CD4-positive, alpha-beta memory T cell (primary cell): ENCODE measurements around the gene ACACA. TPM values are rescaled to one million over a fixed set of nuclear protein-coding genes. Genes with fewer than 3 reads are reported as not detected.

Experiments used
- CTCF ChIA-PET: fragments of 350-600 bp; sonication (Branson Sonifier 250); formaldehyde crosslinking; loops from one replicate; lab custom pipeline; 2021; ENCODE audit warnings: inconsistent platforms; ENCODE audit not compliant: partially characterized antibody; lab: Charles Lee
- POLR2A ChIA-PET: fragments of 350-600 bp; sonication (Branson Sonifier 250); formaldehyde crosslinking; loops from one replicate; lab custom pipeline; 2021; ENCODE audit not compliant: partially characterized antibody; lab: Charles Lee
- DNase-seq, 5 donors: peaks; one replicate each; pipeline versions ENCODE4 v3.0.0 to v3.0.0-alpha.2; 2020 to 2022; ENCODE audit warnings: mixed read lengths in 1 of 5
- H3K27ac ChIP-seq: one replicate; pipeline ENCODE4 v1.7.0; 2013; ENCODE audit warnings: low read depth, low read length
- H3K27me3 ChIP-seq: 2 replicates; pipeline ENCODE4 v1.7.0; 2013; ENCODE audit warnings: mild to moderate bottlenecking, low read length, moderate library complexity; ENCODE audit not compliant: insufficient read depth
- H3K36me3 ChIP-seq: 2 replicates; pipeline ENCODE4 v1.7.0; 2013; ENCODE audit warnings: mild to moderate bottlenecking, low read length, moderate library complexity; ENCODE audit not compliant: insufficient read depth
- H3K4me1 ChIP-seq: 2 replicates; pipeline ENCODE4 v1.7.0; 2013; ENCODE audit warnings: mild to moderate bottlenecking, low read length, moderate library complexity; ENCODE audit not compliant: insufficient read depth
- H3K4me3 ChIP-seq, 2 donors: one replicate each; pipeline ENCODE4 v1.7.0; 2013; ENCODE audit warnings: low read length in 2 of 2, mild to moderate bottlenecking in 1 of 2
- H3K9me3 ChIP-seq, 2 donors: one replicate each; pipeline ENCODE4 v1.7.0; 2013; ENCODE audit warnings: low read length in 2 of 2, control low read depth in 1 of 2; ENCODE audit not compliant: control insufficient read depth in 1 of 2
- H3K27ac Mint-ChIP-seq, 7 donors: one replicate each; pipeline ENCODE4 v1.8.0; 2020 to 2021; ENCODE audit warnings: mixed read lengths in 7 of 7, mild to moderate bottlenecking in 6 of 7, inconsistent platforms in 3 of 7, moderate library complexity in 3 of 7
- H3K27me3 Mint-ChIP-seq, 2 donors: one replicate each; pipeline ENCODE4 v1.8.0; 2020 to 2021; ENCODE audit warnings: mixed read lengths in 2 of 2
- H3K36me3 Mint-ChIP-seq, 2 donors: one replicate each; pipeline ENCODE4 v1.8.0; 2020 to 2021; ENCODE audit warnings: mixed read lengths in 2 of 2, inconsistent platforms in 1 of 2, mild to moderate bottlenecking in 1 of 2
- H3K4me1 Mint-ChIP-seq, 4 donors: one replicate each; pipeline ENCODE4 v1.8.0; 2020 to 2021; ENCODE audit warnings: mixed read lengths in 4 of 4, mild to moderate bottlenecking in 1 of 4
- H3K4me3 Mint-ChIP-seq, 8 donors: one replicate each; pipeline ENCODE4 v1.8.0; 2020 to 2021; ENCODE audit warnings: mixed read lengths in 8 of 8, mild to moderate bottlenecking in 7 of 8, moderate library complexity in 6 of 8, inconsistent platforms in 3 of 8
- H3K9me3 Mint-ChIP-seq, 8 donors: one replicate each; pipeline ENCODE4 v1.8.0; 2020 to 2021; ENCODE audit warnings: mixed read lengths in 8 of 8, mild to moderate bottlenecking in 5 of 8, inconsistent platforms in 3 of 8, moderate library complexity in 1 of 8
- intact Hi-C: fragments of 100-400 bp; cut with micrococcal nuclease; formaldehyde crosslinking; loops from one replicate; pipeline ENCODE4 v1.15.1; 2023
- polyA plus RNA-seq, 2 donors: library from polyadenylated mRNA; unstranded; fragments of 300-500 nt; fragmentation: Illumina TruSeq; gene quantifications; one replicate each; pipeline ENCODE4 v1.2.3, GENCODE V29; 2021
- total RNA-seq, 2 experiments: library from RNA; stranded (reverse); gene quantifications; one replicate each; pipeline ENCODE4 v1.2.3, GENCODE V29; 2021

Gene ACACA
- total and polyA plus RNA-seq, 4 experiments from 2014 or later: 4.8 to 15.2 (median 10.1) TPM

DNA sequence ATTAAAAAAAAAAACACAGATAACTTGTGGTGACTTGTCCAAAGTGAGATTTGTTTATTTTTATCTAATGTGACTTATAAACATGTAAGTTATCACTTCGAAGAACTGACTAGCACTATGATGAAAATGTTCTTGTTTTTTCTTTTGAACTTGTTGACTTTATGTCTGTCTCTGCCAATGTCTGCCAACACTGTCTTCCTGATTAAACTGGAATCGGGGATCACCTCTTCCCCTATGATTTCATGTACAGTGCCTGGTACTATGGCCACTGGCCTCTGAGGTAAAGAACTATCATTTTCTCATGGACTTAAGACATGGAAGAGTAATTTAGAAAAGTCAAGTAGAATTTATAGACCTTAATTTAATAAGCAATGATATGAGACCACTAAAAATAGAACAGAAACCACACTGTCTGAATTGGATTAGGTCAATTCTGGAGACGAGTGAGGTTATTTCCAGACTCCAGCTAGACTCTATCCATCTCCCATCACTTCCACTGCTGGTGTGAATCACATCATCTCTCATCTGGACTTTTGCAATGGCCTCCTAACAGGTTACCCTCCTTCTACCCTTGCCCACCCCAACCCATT is 22.0 kb downstream of the ACACA start:
- Histone ChIP-seq H3K4me3 (no peak overlapping the region), H3K27ac (no peak overlapping the region), H3K4me1 (no peaks in the 10 kb centered on the region), H3K36me3 (no peaks in the 10 kb centered on the region), H3K27me3 (no peaks in the 10 kb centered on the region), H3K9me3 (no peaks in the 10 kb centered on the region)
- CTCF ChIA-PET: interaction anchor here (0.9 to 1.0 kb wide), 2 partner anchors 9 to 11 kb away, joined by 3 to 4 read pairs; partner anchors contain the start of gene C17orf78
- no peak for DNase-seq
- intact Hi-C loops: no loop called here
- H3K27me3 Mint-ChIP-seq: no peaks in the 10 kb centered on the region
- no peak overlapping the region for H3K4me3 Mint-ChIP-seq
- H3K9me3 Mint-ChIP-seq: no peaks in the 10 kb centered on the region
- no peak overlapping the region for H3K27ac Mint-ChIP-seq
- no peaks in the 10 kb centered on the region for H3K4me1 Mint-ChIP-seq
- no peaks in the 10 kb centered on the region for H3K36me3 Mint-ChIP-seq
- POLR2A ChIA-PET: no interaction called here

DNA sequence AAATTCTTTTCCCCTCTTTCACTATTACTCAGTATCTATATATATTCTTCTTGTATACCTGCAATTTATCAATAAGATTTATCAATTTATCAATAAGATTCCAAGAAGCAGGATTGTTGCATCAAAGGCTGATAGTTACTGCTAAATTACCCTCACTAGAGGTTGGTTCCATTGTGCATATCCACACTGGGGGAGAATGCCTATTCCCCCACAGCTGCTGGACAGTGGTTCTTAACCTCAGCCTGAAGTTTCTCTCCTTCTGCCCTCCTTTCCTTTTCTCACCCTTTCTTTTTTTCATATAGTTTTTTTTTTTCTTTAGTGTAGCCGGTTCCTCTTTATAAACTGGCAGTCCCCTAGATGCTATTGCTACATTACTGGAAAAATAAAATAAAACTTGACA is 24.6 kb downstream of the ACACA start:
- H3K36me3 ChIP-seq: no peaks in the 10 kb centered on the region
- Mint-ChIP-seq H3K9me3 (no peaks in the 10 kb centered on the region), H3K4me3 (no peak overlapping the region), H3K27me3 (no peaks in the 10 kb centered on the region), H3K27ac (no peak overlapping the region), H3K36me3 (no peaks in the 10 kb centered on the region), H3K4me1 (no peaks in the 10 kb centered on the region)
- H3K4me3 ChIP-seq: no peak overlapping the region
- H3K4me1 ChIP-seq: no peaks in the 10 kb centered on the region
- H3K27me3 ChIP-seq: no peaks in the 10 kb centered on the region
- H3K9me3 ChIP-seq: no peaks in the 10 kb centered on the region
- no peak overlapping the region for H3K27ac ChIP-seq
- ChIA-PET CTCF (no interaction called here), POLR2A (no interaction called here)
- intact Hi-C loops: no loop called here
- no peak for DNase-seq

DNA sequence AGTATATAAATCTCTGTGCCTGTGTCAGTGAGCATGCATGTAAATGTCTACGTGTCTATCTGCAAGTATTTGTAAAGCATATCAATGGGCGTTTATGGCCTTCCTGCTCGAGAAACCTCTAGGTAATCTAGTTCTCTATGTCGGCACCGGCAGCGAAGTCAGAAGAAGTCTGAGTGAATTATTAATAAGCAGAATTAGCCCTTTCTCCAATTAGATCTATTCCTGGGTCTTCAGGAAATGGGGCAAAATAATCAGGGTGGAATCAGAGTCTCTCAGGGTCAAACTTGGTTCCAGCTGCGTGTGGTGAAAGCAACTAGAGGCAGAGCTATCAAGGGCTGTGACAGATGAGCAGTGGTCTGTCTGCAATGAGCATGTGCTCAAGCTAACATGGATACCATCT is 30.9 kb downstream of the ACACA start, which contains the start of gene C17orf78:
Gene C17orf78, plus strand, starts transcription at position 280 of the 400 bp plus-strand sequence. Its CDS starts 108 bp downstream, at position 388.
- Histone ChIP-seq H3K27ac (no peak within 1 kb of the TSS), H3K4me3 (no peak within 1 kb of the TSS), H3K36me3 (no peaks in the 10 kb centered on the region), H3K9me3 (no peaks in the 10 kb centered on the region), H3K27me3 (no peaks in the 10 kb centered on the region), H3K4me1 (no peaks in the 10 kb centered on the region)
- Mint-ChIP-seq H3K36me3 (no peaks in the 10 kb centered on the region), H3K4me3 (no peak within 1 kb of the TSS), H3K9me3 (no peaks in the 10 kb centered on the region), H3K27me3 (no peaks in the 10 kb centered on the region), H3K4me1 (peaks cover 0 to 3% (median 1%) of the 10 kb centered on the region in 4 donors), H3K27ac (no peak within 1 kb of the TSS)
- intact Hi-C loops: no loop called here
- POLR2A ChIA-PET: no interaction called here
- no peak for DNase-seq
- CTCF ChIA-PET: interaction anchor here (0.9 to 1.6 kb wide), 4 partner anchors 10 to 773 kb away, joined by 3 to 7 read pairs (median 3); no protein-coding TSS in a partner anchor

DNA sequence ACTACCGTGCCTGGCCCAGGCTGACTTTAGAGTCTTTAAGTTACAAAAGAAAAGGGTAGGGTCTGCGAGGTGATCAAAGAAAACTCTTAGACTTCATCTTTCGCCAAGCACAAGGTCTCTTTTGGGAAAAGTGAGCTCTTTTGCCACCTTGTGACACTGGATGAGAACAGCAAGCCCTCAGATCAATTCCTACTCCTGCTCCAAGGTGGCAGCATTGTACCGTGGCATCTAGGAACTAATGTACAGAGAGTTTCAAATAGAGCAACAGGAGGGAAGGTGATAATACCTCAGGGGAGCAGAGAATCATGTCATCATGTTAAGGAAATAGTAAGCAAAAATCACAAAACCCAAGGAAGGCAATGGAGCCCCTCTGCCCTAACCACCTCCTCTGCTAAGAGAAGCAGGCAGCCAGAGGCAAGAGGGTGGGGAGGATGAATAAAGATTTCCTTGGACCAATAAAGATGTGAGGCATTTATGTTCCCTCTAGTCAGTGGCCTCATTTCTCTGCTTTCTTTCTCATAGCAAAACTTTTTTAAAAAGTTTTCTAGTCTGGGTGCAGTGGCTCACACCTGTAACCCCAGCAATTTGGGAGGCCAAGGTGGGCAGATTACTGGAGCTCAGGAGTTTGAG is 33.0 kb downstream of the ACACA start:
- Histone ChIP-seq H3K27me3 (no peaks in the 10 kb centered on the region), H3K9me3 (no peaks in the 10 kb centered on the region), H3K4me3 (no peak overlapping the region), H3K36me3 (no peaks in the 10 kb centered on the region), H3K27ac (no peak overlapping the region), H3K4me1 (no peaks in the 10 kb centered on the region)
- ChIA-PET POLR2A (interaction anchor here (0.9 to 1.0 kb wide), 2 partner anchors 14 to 772 kb away, joined by 3 to 4 read pairs; partner anchors contain the start of gene MRM1), CTCF (interaction anchor here (0.6 to 3.1 kb wide), 21 partner anchors 9 to 772 kb away, joined by 3 to 18 read pairs (median 5); partner anchors contain the start of genes MRM1 and SYNRG)
- H3K36me3 Mint-ChIP-seq: no peaks in the 10 kb centered on the region
- no peak overlapping the region for H3K27ac Mint-ChIP-seq
- peaks cover 0 to 3% (median 1%) of the 10 kb centered on the region in 4 donors for H3K4me1 Mint-ChIP-seq
- intact Hi-C loops: loop anchor here (1.0 to 2.0 kb wide), 3 partner anchors 24 to 770 kb away; no protein-coding TSS in a partner anchor
- peak; percentile 57 to 68 (median 65) for DNase-seq
- no peak overlapping the region for H3K4me3 Mint-ChIP-seq
- H3K9me3 Mint-ChIP-seq: peaks cover 0 to 2% (median 0%) of the 10 kb centered on the region in 8 donors
- H3K27me3 Mint-ChIP-seq: no peaks in the 10 kb centered on the region

DNA sequence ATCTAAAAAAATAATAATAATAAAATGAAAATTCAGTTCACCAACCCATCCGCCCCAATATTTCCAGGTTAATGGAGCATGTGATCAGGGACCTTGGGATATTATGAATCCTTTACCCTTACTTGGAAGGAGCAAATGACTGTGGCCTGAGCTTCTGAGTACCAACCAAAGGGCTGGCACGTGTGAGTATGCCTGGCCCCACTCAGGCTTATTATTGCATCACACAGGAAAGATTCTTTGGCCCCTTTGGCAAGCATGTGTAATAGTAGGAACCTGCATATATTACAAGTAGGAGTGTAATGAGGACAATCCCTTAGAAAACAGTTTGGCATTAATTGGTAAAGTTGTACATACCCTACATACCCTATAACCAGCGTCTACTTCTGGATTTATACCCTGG is 38.1 kb downstream of the ACACA start:
- Mint-ChIP-seq H3K36me3 (no peaks in the 10 kb centered on the region), H3K4me1 (peaks cover 0 to 2% (median under 1%) of the 10 kb centered on the region in 4 donors), H3K4me3 (no peak overlapping the region), H3K27me3 (no peaks in the 10 kb centered on the region), H3K9me3 (peaks cover 0 to 2% (median 0%) of the 10 kb centered on the region in 8 donors), H3K27ac (no peak overlapping the region)
- H3K36me3 ChIP-seq: no peaks in the 10 kb centered on the region
- H3K9me3 ChIP-seq: no peaks in the 10 kb centered on the region
- no peaks in the 10 kb centered on the region for H3K4me1 ChIP-seq
- H3K4me3 ChIP-seq: no peak overlapping the region
- ChIA-PET CTCF (no interaction called here), POLR2A (interaction anchor here (0.7 kb wide), 1 partner anchor 9 kb away, joined by 3 read pairs; no protein-coding TSS in a partner anchor)
- intact Hi-C loops: no loop called here
- DNase-seq: no peak
- H3K27ac ChIP-seq: no peak overlapping the region
- no peaks in the 10 kb centered on the region for H3K27me3 ChIP-seq

DNA sequence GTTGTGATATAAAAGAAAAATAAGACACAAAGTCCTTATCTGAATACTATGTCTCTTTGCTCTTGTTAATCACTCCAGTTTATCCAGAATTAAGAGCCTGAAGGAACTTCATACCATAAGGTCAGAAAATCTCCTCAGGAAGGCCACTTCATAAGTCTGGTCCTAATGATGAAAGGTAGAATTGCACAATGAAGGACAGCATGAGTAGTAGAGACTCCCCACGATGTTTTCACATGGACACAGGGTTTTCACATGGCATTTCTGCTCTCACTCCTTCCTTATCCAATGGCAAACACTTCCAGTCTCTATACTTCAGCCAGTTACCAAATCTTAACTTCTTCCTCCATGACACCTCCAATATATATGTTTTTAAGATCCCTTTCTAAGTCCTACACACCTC is 41.0 kb downstream of the ACACA start:
- Histone ChIP-seq H3K4me3 (no peak overlapping the region), H3K4me1 (no peaks in the 10 kb centered on the region), H3K36me3 (no peaks in the 10 kb centered on the region), H3K27me3 (no peaks in the 10 kb centered on the region), H3K9me3 (no peaks in the 10 kb centered on the region), H3K27ac (no peak overlapping the region)
- no peaks in the 10 kb centered on the region for H3K27me3 Mint-ChIP-seq
- H3K27ac Mint-ChIP-seq: no peak overlapping the region
- H3K4me1 Mint-ChIP-seq: peaks cover 0 to 2% (median 0%) of the 10 kb centered on the region in 4 donors
- H3K9me3 Mint-ChIP-seq: peaks cover 0 to 2% (median 0%) of the 10 kb centered on the region in 8 donors
- H3K36me3 Mint-ChIP-seq: no peaks in the 10 kb centered on the region
- ChIA-PET POLR2A (no interaction called here), CTCF (interaction anchor here (1.6 to 1.7 kb wide), 2 partner anchors 8 to 10 kb away, joined by 3 to 7 read pairs; partner anchors contain the start of gene C17orf78)
- intact Hi-C loops: no loop called here
- no peak for DNase-seq
- no peak overlapping the region for H3K4me3 Mint-ChIP-seq

DNA sequence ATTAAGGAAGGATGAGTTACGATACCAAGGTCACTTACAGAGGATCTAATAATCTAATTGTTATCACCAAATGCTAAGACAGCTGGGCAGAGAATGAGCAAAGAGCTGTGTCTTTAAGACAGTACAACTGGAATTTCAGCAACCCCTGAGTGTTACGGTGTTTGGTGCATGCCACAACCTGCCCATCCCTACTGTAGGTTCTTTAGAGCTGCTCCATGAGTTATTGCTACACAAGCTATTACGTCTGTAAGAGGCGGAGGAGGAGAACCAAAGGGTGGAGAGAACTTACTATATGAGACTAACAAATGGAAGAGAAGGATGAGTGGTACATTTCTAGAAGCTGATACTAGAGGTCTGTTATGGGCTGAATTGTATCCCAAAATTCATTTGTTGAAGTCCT is 45.1 kb downstream of the ACACA start:
- Histone ChIP-seq H3K27me3 (no peaks in the 10 kb centered on the region), H3K27ac (no peak overlapping the region), H3K36me3 (no peaks in the 10 kb centered on the region), H3K4me1 (peaks cover 17% of the 10 kb centered on the region), H3K9me3 (no peaks in the 10 kb centered on the region), H3K4me3 (no peak overlapping the region)
- POLR2A ChIA-PET: no interaction called here
- intact Hi-C loops: no loop called here
- Mint-ChIP-seq H3K27ac (no peak overlapping the region), H3K9me3 (no peaks in the 10 kb centered on the region), H3K36me3 (peaks cover 0 to 3% of the 10 kb centered on the region in 2 donors), H3K4me3 (peak overlapping the region in 1 of 8 donors; percentile 26), H3K4me1 (peaks cover 13 to 22% (median 17%) of the 10 kb centered on the region in 4 donors), H3K27me3 (no peaks in the 10 kb centered on the region)
- no peak for DNase-seq
- CTCF ChIA-PET: interaction anchor here (0.5 to 2.9 kb wide), 3 partner anchors 12 to 1205 kb away, joined by 3 to 18 read pairs (median 3); no protein-coding TSS in a partner anchor
